ENCODE measurements around the gene MYH14.

MYH14 gene

DNA sequence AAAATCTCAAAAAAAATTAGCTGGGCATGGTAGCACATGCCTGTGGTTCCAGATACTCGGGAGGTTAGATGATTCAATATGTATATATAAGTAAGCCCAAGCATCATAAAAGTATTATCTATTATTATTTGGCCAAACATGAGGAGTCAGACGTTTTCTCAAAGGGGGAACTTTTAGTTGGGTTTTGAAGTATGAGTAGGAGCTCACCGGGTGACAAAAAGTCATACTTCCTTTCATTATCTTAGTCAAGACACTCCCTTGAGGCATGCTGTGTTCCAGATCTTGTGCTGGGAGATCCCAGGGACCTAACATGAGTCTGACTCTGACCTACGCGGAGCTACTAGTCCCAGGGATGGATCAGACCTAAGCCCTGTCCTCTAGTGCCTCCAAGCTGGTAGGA, 8.2 kb upstream of the MYH14 start:
- no peak for DNase-seq (ENCODE audit: low read depth)

DNA sequence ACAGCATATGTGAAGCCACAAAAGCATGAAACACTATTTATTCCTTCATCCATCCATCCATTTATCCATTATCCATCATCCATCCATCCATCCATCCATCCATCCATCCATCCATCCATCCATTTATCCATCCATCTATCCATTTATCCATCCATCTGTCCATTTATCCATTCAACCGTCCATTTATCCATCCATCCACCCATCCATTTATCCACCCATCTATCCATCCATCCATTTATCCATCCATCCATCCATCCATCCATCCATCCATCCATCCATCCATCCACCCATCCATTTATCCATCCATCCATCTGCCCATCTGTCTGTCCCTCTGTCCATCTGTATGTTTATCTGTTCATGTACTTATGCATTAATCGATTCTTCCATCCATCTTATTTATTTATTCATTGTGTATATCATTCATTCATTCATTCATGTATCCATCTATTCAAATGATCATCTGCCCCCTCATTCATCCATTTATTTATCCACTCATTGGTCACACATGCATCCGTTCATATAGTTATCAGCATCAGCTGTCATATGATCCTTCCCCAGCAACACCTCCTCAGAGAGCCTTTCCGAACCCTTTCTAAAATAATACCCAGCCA, 7.0 kb upstream of the MYH14 start:
- no peak for DNase-seq (ENCODE audit: low read depth)

DNA sequence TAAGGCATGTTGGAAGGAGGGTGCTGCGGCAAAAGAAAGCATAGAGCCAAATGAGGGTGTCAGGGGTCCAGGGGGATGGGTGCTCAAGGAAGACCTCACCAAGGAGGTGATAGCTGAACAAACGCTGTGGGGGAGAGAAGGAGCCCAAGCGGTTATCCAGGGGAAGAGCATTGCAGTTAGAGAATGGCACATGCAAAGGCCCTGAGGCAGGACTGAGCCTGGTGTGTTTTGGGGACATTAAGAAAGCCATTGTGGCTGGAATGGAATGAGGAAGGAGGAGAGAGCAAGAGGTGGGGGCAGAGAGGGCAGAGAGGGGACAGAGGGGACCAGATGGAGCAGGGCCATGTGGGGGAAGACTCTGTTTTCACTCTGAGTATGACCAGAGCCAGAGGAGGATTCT, 6.1 kb upstream of the MYH14 start:
- no peak for DNase-seq (ENCODE audit: low read depth)

DNA sequence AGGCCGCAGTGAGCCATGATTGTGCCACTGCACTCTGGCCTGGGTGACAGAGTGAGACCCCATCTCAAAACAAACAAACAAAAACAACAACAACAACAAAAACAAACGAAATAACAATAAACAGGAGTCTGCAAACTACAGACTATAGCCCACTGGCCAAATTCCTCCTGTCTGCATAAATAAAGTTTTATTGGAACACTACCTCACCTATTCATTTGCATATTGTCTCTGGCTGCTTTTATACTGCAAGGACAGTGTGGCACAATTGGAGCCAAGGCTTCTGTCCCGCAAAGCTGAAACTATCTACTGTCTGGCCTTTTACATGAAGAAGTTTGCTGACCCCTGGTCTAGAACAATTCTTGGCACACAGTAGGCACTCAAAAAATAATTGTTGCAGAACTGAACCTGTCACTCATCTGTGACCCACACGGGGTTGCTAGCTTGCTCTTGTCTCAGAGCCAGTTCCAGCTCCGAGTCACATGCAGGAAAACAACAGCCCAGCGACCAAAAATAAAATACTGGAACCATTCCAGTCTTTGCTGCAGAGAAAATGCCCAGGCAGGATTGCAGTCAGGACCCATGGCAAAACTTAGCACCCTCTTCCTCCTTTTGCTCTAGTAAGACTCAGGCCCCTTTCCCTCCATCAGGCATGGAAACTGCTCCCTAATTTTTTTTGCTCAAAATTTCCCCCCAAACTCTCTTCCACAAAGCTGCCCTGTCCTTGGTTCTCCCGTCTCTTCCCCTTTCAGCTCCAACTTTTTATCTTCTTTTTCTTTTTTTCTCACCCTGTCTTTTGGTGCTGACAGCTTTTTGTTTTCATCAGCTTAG, 4.8 kb upstream of the MYH14 start:
- no peak for DNase-seq (ENCODE audit: low read depth)

DNA sequence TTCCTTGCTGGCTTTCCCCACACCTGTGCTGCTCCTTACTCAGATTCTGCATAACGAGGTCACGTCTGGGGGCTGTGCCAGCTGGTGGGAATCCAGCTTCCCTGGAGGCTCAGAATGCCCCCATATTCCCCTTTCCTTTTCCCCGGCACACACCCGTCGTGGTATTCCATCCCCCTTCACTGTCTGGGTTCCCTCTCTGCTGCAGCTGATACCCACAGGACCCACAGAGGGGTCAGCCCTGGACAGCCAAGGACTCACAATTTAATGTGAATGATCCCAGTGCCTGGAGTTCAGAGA, 4.2 kb upstream of the MYH14 start:
- DNase-seq (ENCODE audit: low read depth) = no peak

DNA sequence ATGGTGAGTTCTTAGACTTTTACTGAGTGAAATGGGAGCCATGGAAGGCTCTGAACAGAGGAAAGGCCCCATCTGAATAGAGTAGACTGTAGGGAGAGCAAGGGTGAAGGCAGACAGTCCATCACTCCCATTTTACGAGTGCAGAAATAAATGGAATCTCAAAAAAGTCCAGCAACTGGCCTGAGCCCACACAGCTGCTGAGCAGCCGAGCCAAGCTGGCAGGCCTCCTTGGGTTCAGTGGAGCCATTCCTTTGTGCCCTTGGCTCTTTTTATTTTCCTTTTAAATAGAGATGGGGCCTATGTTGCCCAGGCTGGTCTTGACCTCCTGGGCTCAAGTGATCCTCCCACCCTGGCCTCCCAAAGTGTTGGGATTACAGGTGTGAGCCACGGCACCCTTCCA, 1.0 kb upstream of the MYH14 start:
- DNase-seq (ENCODE audit: low read depth) = no peak

DNA sequence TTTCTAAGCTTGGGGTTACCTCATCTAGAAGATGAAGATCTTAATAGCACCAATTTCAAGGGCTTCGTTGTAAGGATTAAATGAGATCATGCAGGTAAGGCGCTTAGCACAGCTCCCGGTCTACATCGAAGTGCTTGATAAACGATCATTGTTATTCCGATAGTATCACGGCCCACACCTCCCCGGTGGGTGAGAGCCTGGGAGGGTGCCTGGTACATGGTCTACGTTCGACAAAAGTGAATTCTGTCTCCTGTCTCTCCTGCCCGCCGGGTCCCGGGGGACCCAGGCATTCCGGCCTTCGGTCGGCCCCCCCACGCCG, 501 bp upstream of the MYH14 start:
- DNase-seq (ENCODE audit: low read depth) = no peak

DNA sequence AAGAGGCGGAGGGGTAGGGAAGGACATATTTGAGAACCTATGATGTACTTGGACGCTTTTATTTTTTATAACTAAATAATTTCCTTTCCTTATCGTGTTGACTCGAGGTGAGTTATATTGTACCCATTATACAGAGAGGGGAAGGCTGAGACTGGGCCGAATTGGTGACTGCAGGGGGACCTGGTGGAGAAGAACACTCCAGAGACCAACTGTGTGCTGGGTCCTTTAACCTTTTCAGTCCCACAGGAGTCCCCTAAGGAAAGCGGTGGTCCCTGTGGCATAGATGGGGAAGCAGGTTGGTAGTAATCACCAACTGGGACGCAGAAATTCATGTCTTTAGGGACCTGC, 633 bp downstream of the MYH14 start:
- no peak for DNase-seq (ENCODE audit: low read depth)

DNA sequence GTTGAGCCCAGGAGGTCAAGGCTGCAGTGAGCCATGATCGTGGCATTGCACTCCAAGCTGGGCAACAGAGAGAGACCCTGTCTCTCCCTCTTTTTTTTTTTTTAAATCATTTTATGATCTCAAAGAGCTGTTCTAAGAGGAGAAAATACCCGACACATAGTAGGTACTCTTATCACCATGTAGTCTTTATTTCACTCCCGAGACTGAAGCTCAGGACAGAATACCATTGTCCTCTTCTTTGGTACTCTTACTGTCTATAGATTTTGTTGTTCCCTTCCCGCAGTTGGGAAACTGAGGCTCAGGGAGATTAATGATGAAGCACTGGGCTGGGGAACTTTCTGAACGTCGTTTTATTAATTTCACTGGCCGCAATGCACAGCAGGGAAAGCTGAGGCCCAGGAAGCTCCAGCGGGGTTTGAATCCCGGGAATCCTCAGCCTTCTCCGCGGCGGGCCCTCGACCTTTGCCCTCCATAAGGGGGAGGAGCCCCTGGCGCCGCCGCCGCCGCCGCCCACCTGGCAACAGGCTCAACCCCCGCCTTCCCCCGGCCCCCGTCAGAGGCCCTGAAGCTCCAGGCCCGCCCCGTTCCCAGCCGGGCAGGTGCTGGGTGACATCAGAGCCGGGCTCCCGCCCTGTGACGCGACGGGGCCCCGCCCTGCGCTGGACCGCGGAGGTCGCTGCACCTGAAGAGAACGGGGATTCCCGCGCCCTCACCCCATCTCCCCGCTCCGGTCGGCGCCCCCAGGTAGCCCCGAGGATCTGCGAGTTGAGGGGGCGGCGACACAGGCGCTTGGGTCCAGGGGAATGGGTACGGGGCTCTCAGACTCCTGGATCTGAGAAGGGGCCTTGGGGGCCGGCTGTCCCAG, 1.6 kb downstream of the MYH14 start:
- DNase-seq (ENCODE audit: low read depth) = no peak

DNA sequence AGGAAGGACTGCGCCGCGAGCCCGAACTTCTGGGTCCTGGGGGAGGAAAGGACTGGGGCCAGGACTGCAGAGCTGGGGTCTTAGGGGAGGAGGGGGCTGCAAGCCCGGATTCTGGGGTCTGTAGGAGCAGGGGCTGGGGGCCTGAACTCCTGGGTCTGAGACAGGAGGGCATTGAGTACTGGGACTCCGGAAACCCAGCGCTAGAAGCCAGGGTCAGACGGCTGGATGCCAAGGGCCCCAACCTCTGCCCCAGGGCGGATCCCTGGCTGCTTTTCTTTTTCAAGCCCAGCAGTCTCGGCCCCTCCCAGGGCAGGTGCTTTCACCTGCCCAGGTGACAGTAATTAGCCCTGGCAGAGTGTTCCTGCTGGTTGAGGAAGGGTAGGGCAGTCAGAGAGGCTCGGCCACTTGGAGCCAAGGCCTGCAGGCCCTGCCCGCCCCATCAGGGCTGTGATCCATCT, 2.3 kb downstream of the MYH14 start:
- DNase-seq (ENCODE audit: low read depth) = no peak

DNA sequence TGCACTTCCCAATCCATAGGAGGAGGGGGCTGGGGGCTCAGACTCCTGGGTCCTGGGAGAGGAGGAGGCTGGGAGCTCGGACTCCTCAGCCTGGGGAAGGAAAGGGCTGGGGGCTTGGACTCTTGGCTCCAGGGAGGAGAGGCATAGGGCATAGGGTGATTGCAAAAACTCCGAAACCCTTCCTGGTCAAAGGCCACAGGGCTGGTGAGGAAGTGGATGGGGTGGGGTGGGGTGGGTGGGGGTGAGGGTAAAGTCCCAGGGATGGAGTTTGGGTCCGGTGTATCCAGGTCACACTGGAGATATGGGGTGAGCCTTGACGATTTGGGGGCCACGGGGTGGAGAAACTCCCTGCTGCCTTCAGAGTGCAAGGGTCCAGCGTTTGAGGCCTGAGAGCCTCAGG, 2.8 kb downstream of the MYH14 start:
- DNase-seq (ENCODE audit: low read depth) = no peak

DNA sequence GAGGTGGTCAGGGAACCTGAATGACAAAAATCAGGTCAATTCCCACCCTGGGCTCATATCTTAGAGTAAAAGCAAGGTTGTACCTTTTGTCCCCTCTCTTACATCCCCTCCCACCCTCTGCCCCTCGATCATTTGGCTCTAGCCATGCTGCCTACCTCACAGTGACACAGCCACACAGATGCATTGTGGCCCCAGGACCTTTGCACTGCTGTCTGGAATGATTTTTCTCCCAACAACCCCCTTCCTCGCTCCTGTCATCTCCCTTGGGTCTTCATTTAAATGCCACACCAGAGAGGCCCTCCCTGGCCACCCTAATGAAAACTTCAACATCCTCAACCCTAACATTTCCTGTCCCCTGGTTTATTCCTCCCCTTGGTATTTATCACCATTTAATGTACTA, 4.3 kb downstream of the MYH14 start:
- DNase-seq (ENCODE audit: low read depth) = no peak

DNA sequence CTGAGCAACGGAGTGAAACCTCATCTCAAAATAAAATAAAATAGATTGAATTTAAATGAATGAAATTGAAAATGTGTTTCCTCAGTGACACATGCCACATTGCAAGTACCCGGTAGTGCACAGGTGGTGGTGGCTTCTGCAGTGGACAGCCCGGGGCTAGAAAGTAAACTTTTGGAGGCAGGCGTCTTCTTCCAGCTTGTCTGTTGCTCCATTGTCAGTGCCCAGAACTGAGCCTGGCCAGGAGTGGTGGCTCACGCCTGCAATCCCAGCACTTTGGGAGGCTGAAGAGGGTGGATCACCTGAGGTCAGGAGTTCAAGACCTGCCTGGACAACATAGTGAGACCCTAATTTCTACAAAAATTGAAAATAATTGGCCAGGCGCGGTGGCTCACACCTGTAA, 5.7 kb downstream of the MYH14 start:
- DNase-seq (ENCODE audit: low read depth) = no peak

DNA sequence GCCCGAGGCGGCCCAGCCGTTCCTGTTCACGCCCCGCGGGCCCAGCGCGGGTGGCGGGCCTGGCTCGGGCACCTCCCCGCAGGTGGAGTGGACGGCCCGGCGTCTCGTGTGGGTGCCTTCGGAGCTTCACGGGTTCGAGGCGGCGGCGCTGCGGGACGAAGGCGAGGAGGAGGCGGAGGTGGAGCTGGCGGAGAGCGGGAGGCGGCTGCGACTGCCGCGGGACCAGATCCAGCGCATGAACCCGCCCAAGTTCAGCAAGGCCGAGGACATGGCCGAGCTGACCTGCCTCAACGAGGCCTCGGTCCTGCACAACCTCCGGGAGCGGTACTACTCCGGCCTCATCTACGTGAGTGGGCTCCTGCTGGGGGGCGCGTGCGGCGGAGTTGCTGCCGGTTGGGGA, 7.0 kb downstream of the MYH14 start:
- DNase-seq (ENCODE audit: low read depth) = no peak

DNA sequence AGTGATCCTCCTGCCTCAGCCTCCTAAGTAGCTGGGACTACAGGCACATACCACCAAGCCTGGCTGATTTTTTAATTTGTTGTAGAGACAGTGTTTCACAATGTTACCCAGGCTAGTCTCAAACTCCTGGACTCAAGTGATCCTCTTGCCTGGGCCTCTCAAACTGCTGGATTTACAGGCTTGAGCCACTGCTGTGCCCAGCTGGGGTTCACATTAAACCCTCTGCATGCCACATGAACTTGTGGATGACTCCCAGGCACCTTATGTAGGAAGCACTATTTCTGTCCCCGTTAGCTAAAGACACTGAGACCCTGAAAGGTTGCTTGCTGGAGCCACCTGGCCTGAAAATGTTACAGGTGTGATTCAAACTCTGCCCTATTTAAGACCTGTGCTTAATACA, 10.5 kb downstream of the MYH14 start:
- DNase-seq (ENCODE audit: low read depth) = no peak

DNA sequence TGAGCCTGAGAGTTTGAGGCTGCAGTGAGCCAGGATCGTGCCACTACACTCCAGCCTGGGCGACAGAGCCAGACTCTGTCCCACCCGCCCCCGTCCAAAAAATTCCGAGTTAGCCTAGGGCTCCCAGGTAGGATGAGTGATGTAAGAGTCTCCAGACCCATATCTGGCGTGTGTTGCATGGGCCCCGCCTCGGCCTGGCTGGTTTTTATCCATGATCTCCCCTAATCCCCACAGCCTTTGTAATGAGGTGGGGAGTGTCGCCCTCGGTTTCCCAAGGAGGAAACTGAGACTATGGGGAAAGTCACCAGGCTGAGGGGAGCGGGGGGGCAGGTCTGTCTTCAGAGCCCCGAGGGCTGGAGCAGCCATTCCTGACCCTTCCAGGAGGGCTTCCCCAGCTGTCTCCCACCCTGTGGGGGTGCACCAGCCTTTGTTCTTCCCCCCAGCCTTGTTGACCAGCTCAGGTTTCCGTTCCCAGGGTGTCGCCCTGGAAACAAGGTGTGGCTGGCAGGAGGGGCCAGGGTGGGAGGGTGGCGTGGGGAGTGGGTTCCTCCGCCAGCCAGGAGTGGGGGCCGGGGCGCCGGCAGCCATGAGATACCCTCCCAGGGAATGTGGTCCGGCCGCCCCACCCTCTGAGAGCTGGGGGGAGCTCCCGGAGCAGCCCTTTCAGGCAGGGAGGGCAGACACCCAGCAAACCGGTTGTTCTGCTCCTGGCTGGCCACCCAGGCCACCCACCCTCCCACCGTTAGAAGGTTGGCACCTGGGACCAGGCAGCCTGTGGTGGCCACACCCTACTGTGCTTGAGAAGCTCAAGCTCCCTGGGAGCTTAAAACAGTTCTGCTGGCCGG, 11.5 kb downstream of the MYH14 start:
- DNase-seq (ENCODE audit: low read depth) = no peak

DNA sequence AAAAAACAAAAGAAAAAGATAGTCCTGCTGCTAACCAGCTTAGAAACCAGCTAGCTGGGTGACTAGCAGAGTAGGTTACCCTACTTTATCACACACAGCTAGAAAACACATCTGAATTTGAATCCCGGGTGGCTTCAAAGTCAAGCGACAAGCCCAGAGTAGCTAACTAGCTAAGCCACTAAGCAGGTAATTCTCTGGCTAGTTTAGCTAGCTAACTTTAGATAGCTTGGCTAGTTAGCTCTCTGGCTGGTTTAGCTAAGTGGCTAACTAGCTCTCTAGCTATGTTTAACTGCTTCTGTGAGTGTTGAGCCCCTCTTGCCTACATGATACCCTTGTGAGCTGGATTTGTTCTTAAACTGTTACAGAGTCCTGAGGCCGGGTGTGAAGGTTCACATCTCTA, 12.4 kb downstream of the MYH14 start:
- no peak for DNase-seq (ENCODE audit: low read depth)

DNA sequence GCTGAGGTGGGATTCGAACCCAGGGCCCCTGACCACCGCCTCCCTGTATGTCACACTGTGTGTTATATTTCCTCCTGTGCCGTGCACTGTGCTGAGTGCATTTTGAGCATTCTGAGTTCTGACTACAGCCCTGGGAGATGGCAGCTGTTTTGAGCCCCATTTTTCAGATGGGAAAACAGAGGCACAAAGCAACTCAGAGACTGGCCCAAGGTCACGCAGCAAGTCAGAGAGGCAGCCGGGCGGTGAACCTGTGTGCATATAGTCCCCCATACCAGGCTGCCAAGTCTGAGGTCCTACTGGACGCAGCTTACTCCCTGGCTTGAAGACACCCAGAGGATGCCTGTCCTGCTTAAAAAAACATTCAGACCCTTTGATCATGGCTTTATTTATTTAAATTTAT, 17.7 kb downstream of the MYH14 start:
- DNase-seq (ENCODE audit: low read depth) = no peak

DNA sequence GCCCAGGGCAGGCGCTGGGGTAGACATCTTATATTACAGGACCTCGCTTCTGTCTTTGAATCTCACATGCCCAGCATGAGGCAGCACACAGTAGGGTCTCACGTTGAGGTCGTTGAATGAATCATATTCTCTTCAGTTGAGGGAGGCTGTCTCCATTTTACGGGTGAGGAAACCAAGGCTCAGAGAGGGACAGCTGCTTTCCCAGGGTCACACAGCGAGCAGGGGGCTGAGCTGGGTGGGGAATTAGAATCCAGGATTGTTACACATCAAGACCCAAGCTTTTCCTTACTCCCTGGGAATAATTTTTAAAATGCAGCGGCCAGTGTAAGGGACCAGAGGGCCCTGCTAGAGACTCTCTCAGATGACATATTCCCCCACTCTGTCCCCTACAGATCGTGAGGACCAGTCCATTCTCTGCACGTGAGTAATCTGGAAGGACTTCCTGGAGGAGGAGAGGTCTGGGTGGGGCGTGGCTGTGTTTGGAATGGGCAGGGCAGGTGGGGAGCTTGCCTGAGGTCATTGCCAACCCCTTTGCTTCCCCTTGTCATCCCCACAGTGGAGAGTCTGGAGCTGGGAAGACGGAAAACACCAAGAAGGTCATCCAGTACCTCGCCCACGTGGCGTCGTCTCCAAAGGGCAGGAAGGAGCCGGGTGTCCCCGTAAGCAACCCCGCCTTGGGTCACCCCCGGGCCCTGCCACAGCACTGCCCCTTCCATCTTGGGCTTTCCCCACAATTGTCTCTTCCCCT, 19.4 kb downstream of the MYH14 start:
- no peak for DNase-seq (ENCODE audit: low read depth)

DNA sequence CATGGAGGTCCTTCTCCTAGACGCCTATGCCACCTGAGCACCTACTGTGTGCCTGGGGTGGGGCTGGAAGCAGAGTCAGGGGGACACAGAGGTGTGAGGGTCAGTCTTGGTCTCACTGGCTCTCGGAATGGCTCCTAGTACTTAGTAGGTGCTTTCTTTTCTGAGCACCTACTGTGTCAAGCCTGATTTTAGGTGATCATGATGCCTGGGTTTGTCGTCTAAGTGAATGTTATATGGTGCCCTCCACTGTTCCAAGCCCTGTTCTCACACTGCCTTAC, 20.0 kb downstream of the MYH14 start:
- DNase-seq (ENCODE audit: low read depth) = no peak

DNA sequence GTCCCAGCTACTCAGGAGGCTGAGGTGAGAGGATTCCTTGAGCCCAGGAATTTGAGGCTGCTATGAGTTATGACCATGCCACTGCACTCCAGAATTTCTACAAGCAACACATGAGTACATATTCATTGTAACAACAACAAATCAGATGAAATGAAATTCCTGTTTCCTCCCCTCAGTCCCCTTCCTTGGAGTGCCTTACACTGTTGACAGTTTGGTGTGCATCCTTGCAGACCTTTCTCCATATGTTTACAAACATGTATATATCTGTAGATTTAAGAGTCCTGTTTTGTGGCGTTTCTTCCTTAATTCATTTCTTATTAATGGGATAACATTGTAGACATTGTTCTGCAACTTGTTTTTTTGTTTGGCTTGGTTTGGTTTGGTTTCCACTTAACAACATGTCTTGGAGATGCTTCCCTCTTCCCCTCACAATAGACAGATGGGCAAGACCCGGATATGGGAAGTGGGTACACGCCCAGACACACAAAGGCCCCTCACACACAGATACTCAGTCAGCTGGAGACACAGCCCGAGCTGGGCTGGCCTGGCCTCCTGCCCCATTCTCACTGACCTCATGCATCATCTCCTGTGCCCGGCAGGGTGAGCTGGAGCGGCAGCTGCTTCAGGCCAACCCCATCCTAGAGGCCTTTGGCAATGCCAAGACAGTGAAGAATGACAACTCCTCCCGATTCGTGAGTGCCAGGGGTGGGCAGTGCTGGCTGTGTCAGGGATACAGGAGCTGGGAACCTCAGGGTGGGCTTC, 21.7 kb downstream of the MYH14 start:
- no peak for DNase-seq (ENCODE audit: low read depth)
